ENCODE measurements around the gene ZNF57. TPM values are rescaled to one million over a fixed set of nuclear protein-coding genes. Genes with fewer than 3 reads are reported as not detected.

Gene ZNF57
- total and polyA plus RNA-seq, 2 of the 13 experiments (the other 11 are each of a cell fraction or from before 2014, with no cell fraction given) = 6.6 to 17.5 TPM

GRCh38 chr19:2856457-2857050 is 44.2 kb upstream of the ZNF57 start:
- Histone ChIP-seq H3K79me2 (ENCODE audit: insufficient read depth, low read length) (no peaks in the 10 kb centered on the region), H3K4me3 (replicated peaks in 1 of 3; ENCODE audit: insufficient read depth in 1 of 3, low read depth in 2 of 3, low read length in 3 of 3) (no peak overlapping the region), H3K27me3 (ENCODE audit: control insufficient read depth in 1 of 2, insufficient read depth in 2 of 2, low read length in 2 of 2) (no peaks in the 10 kb centered on the region), H3K4me2 (ENCODE audit: low read depth, low read length) (no peak overlapping the region), H3K9ac (ENCODE audit: insufficient read depth, low read depth, low read length) (no peak overlapping the region), H3K4me1 (ENCODE audit: insufficient read depth, low read length) (peaks cover 18% of the 10 kb centered on the region), H2AFZ (ENCODE audit: low read length) (no peak overlapping the region), H4K20me1 (ENCODE audit: insufficient read depth, low read length) (no peaks in the 10 kb centered on the region), H3K27ac (ENCODE audit: extremely low read length, insufficient read depth, low read length) (no peak overlapping the region), H3K9me3 (ENCODE audit: low read length) (no peaks in the 10 kb centered on the region), H3K36me3 (replicated peaks in 1 of 2; ENCODE audit: control insufficient read depth in 1 of 2, insufficient read depth in 2 of 2, low read length in 2 of 2) (peaks cover 9 to 23% of the 10 kb centered on the region in 2 experiments; a peak in 4 of 5 replicates)
- in situ Hi-C loops (cut with HindIII; ENCODE audit: extremely low pct_ligation_motif_present, low pct_unique_long_range_greater_than_20kb) (no loop called here), intact Hi-C loops (cut with micrococcal nuclease; ENCODE audit: unreplicated experiment) (no loop called here)
- 94% methylated on average over 5 of the region's 5 CpGs for WGBS (ENCODE audit: low lambda C conversion rate)
- FAIRE-seq = no peak
- ATAC-seq = no peak
- POLR2A ChIA-PET = interaction anchor here (2.7 kb wide), 1 partner anchor 15 kb away, joined by 7 read pairs; the partner anchor contains the start of gene ZNF555
- BruUV-seq (replicated peaks) = no TSS peak
- DNase-seq (ENCODE audit: low spot score) = no peak
- CTCF ChIA-PET (ENCODE audit: low intra/inter-chr PET ratio, low total read pairs) = no interaction called here
- TF ChIP-seq FUBP1 (CRISPR knock-in tag; IDR thresholded peaks at IDR 0.05; ENCODE audit: borderline replicate concordance) (no peak), ZNF569 (CRISPR knock-in tag; IDR thresholded peaks at IDR 0.05; ENCODE audit: borderline replicate concordance) (no peak), ZNF577 (CRISPR knock-in tag; IDR thresholded peaks at IDR 0.05; ENCODE audit: borderline replicate concordance, low read depth) (no peak), ZNF660 (CRISPR knock-in tag; IDR thresholded peaks at IDR 0.05; ENCODE audit: borderline replicate concordance, low read depth) (no peak), ATAD3A (CRISPR knock-in tag; IDR thresholded peaks at IDR 0.05) (no peak), SALL2 (CRISPR knock-in tag; IDR thresholded peaks at IDR 0.05) (no peak), CREBL2 (CRISPR knock-in tag; IDR thresholded peaks at IDR 0.05; ENCODE audit: borderline replicate concordance) (no peak), ZNF567 (CRISPR knock-in tag; IDR thresholded peaks at IDR 0.05; ENCODE audit: borderline replicate concordance) (no peak), ZNF572 (CRISPR knock-in tag; IDR thresholded peaks at IDR 0.05) (no peak), RBAK (CRISPR knock-in tag; IDR thresholded peaks at IDR 0.05) (no peak), HOXA3 (CRISPR knock-in tag; IDR thresholded peaks at IDR 0.05) (no peak), ZNF564 (CRISPR knock-in tag; IDR thresholded peaks at IDR 0.05) (no peak), TBX2 (CRISPR knock-in tag; IDR thresholded peaks at IDR 0.05; ENCODE audit: borderline replicate concordance) (no peak), NFATC3 (CRISPR knock-in tag; IDR thresholded peaks at IDR 0.05) (no peak), RNF2 (conservative IDR thresholded peaks at IDR 0.05; ENCODE audit: low read depth) (no peak), SOX5 (CRISPR knock-in tag; IDR thresholded peaks at IDR 0.05; ENCODE audit: borderline replicate concordance) (no peak), TGIF2 (CRISPR knock-in tag; IDR thresholded peaks at IDR 0.05) (no peak), CEBPZ (IDR thresholded peaks at IDR 0.05; ENCODE audit: low read length) (no peak)
